ENCODE measurements around the gene ZNF750.

DNA sequence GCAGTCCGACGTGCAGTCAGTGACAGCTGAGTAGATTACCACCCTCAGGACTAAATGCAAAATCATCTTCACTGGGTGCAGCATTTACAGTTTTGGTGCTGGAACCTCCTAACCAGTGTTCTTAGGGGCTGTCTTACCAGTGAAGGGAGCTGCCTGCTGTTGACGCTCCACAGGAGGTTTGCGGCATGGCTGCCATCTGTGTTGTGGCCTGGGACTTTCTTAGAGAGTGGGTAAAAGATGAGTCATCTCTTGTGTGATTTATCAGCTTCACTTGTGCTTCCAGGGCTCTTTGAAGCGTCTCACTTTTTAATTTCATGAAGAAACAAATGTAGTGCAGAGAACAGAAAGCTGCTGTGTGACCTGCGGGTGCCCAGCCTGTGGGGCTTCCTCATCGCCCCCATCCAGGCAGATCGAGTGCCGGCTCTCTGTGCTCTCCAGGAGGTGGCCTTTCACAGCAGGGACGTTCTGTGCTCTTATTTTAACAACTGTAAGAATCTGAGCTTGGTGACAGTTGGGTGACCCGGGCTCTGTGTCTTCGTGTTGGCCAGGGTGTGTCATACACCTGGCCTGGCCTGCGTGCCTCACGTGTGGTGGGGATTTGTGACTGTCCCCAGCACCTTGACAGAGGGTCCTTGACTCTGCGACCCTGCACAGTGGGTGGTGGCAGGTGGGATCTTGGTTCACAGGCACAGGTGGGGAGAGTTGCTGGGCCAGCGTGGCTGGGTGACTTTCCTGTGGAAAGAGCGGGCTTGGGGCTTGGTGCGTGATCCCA is 24.3 kb upstream of the ZNF750 start:
- TF ChIP-seq ZFP3 (CRISPR knock-in tag; IDR thresholded peaks at IDR 0.05) (no peak), TCF4 (CRISPR knock-in tag; IDR thresholded peaks at IDR 0.05; ENCODE audit: borderline replicate concordance) (peak; percentile 75), RARB (CRISPR knock-in tag; IDR thresholded peaks at IDR 0.05) (no peak), CSDC2 (CRISPR knock-in tag; IDR thresholded peaks at IDR 0.05) (no peak), ZNF565 (CRISPR knock-in tag; conservative IDR thresholded peaks at IDR 0.05; ENCODE audit: low read depth) (no peak)
- TF ChIP-seq, protein P1, sequence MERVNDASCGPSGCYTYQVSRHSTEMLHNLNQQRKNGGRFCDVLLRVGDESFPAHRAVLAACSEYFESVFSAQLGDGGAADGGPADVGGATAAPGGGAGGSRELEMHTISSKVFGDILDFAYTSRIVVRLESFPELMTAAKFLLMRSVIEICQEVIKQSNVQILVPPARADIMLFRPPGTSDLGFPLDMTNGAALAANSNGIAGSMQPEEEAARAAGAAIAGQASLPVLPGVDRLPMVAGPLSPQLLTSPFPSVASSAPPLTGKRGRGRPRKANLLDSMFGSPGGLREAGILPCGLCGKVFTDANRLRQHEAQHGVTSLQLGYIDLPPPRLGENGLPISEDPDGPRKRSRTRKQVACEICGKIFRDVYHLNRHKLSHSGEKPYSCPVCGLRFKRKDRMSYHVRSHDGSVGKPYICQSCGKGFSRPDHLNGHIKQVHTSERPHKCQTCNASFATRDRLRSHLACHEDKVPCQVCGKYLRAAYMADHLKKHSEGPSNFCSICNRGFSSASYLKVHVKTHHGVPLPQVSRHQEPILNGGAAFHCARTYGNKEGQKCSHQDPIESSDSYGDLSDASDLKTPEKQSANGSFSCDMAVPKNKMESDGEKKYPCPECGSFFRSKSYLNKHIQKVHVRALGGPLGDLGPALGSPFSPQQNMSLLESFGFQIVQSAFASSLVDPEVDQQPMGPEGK (CRISPR knock-in tag; IDR thresholded peaks at IDR 0.05; ENCODE audit: borderline replicate concordance), result no peak
- TF ChIP-seq, protein P2, sequence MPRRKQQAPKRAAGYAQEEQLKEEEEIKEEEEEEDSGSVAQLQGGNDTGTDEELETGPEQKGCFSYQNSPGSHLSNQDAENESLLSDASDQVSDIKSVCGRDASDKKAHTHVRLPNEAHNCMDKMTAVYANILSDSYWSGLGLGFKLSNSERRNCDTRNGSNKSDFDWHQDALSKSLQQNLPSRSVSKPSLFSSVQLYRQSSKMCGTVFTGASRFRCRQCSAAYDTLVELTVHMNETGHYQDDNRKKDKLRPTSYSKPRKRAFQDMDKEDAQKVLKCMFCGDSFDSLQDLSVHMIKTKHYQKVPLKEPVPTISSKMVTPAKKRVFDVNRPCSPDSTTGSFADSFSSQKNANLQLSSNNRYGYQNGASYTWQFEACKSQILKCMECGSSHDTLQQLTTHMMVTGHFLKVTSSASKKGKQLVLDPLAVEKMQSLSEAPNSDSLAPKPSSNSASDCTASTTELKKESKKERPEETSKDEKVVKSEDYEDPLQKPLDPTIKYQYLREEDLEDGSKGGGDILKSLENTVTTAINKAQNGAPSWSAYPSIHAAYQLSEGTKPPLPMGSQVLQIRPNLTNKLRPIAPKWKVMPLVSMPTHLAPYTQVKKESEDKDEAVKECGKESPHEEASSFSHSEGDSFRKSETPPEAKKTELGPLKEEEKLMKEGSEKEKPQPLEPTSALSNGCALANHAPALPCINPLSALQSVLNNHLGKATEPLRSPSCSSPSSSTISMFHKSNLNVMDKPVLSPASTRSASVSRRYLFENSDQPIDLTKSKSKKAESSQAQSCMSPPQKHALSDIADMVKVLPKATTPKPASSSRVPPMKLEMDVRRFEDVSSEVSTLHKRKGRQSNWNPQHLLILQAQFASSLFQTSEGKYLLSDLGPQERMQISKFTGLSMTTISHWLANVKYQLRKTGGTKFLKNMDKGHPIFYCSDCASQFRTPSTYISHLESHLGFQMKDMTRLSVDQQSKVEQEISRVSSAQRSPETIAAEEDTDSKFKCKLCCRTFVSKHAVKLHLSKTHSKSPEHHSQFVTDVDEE (CRISPR knock-in tag; IDR thresholded peaks at IDR 0.05), result no peak
